ENCODE results near the gene GRIA1. TPM values are rescaled to one million over a fixed set of nuclear protein-coding genes. Genes with fewer than 3 reads are reported as not detected.

The GRIA1 gene
- total RNA-seq, 1 experiment from 2014 or later, result not detected

DNA sequence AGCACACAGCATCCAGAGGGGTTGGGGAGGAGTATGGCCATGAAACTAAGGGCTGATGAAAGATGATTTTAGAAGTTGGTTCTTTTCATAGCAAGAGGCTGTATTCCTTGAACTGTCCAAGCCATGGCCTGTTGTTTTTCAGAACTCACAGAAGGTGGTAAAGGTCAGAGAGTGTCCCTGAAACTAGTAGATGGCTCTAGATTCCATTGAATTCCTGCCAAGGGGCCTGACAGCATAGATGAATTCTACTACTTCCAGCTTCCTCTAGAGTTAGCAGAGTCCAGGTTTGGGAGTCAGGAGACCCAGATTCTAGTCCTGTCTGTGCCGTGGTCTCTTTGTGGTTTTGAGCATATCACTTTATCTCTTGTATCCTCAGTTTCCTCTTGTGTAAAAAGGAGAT lies 101.6 kb downstream of the GRIA1 start:
- H3K36me3 ChIP-seq (ENCODE audit: control insufficient read depth, insufficient read depth, low read length), result no peaks in the 10 kb centered on the region
- POLR2A ChIA-PET, result no interaction called here
- no peak for ATAC-seq

DNA sequence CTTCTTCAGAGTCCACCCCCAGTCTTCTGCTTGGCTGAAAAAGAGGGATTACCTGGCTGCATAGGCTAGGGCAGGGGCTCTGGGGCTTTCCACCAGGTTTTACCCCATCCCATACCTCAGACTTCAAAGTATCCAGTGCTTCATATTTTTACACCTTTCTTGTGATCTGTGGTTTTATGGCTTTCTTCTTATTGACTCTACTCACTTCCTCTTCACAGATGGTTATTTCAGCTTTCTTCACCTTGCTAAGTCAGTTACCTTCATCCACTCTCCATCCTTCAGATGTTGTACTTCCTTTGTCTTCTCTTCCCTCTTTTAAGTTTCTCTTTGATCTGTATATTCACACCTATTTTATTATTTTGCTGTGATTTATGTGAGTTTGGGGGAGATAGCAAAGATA lies 104.3 kb downstream of the GRIA1 start:
- ChIA-PET CTCF (no interaction called here), POLR2A (no interaction called here)
- no peak overlapping the region for H3K4me3 ChIP-seq (ENCODE audit: low read depth in 2 of 2, low read length in 2 of 2)
- no peaks in the 10 kb centered on the region for H3K4me1 ChIP-seq (ENCODE audit: control insufficient read depth, insufficient read depth, low read length)
- H3K9me3 ChIP-seq (ENCODE audit: control insufficient read depth, insufficient read depth, low read depth, low read length), result no peaks in the 10 kb centered on the region
- DNase-seq (ENCODE audit: low read depth, low spot score) (no peak), ATAC-seq (no peak)
- intact Hi-C loops (cut with micrococcal nuclease; ENCODE audit: unreplicated experiment) (no loop called here), in situ Hi-C loops (cut with HindIII; ENCODE audit: low pct_unique_long_range_greater_than_20kb, low sequenced_read_pairs) (no loop called here)
- H3K27me3 ChIP-seq (ENCODE audit: control insufficient read depth, insufficient read depth, low read length), result no peaks in the 10 kb centered on the region
- no peak overlapping the region for H3K27ac ChIP-seq (ENCODE audit: low read length)
- TF ChIP-seq, protein P1, sequence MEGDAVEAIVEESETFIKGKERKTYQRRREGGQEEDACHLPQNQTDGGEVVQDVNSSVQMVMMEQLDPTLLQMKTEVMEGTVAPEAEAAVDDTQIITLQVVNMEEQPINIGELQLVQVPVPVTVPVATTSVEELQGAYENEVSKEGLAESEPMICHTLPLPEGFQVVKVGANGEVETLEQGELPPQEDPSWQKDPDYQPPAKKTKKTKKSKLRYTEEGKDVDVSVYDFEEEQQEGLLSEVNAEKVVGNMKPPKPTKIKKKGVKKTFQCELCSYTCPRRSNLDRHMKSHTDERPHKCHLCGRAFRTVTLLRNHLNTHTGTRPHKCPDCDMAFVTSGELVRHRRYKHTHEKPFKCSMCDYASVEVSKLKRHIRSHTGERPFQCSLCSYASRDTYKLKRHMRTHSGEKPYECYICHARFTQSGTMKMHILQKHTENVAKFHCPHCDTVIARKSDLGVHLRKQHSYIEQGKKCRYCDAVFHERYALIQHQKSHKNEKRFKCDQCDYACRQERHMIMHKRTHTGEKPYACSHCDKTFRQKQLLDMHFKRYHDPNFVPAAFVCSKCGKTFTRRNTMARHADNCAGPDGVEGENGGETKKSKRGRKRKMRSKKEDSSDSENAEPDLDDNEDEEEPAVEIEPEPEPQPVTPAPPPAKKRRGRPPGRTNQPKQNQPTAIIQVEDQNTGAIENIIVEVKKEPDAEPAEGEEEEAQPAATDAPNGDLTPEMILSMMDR (IDR thresholded peaks at IDR 0.05), result no peak
- TF ChIP-seq, protein P2, sequence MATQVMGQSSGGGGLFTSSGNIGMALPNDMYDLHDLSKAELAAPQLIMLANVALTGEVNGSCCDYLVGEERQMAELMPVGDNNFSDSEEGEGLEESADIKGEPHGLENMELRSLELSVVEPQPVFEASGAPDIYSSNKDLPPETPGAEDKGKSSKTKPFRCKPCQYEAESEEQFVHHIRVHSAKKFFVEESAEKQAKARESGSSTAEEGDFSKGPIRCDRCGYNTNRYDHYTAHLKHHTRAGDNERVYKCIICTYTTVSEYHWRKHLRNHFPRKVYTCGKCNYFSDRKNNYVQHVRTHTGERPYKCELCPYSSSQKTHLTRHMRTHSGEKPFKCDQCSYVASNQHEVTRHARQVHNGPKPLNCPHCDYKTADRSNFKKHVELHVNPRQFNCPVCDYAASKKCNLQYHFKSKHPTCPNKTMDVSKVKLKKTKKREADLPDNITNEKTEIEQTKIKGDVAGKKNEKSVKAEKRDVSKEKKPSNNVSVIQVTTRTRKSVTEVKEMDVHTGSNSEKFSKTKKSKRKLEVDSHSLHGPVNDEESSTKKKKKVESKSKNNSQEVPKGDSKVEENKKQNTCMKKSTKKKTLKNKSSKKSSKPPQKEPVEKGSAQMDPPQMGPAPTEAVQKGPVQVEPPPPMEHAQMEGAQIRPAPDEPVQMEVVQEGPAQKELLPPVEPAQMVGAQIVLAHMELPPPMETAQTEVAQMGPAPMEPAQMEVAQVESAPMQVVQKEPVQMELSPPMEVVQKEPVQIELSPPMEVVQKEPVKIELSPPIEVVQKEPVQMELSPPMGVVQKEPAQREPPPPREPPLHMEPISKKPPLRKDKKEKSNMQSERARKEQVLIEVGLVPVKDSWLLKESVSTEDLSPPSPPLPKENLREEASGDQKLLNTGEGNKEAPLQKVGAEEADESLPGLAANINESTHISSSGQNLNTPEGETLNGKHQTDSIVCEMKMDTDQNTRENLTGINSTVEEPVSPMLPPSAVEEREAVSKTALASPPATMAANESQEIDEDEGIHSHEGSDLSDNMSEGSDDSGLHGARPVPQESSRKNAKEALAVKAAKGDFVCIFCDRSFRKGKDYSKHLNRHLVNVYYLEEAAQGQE (IDR thresholded peaks at IDR 0.05; ENCODE audit: insufficient read depth in 1 of 2, low read depth in 2 of 2, low read length in 1 of 2), result no peak
- TF ChIP-seq TCF7L2 (IDR thresholded peaks at IDR 0.05; ENCODE audit: low read depth, low read length) (no peak), POLR2AphosphoS5 (IDR thresholded peaks at IDR 0.05; ENCODE audit: low read depth, low read length) (no peak), SIN3A (IDR thresholded peaks at IDR 0.05; ENCODE audit: borderline replicate concordance, insufficient read depth, low read depth, low read length) (no peak)
- BruUV-seq (replicated peaks), result no TSS peak
- no peaks in the 10 kb centered on the region for H3K36me3 ChIP-seq (ENCODE audit: control insufficient read depth, insufficient read depth, low read length)

More for the DNA sequence above, 101.6 kb downstream of the GRIA1 start:
- no peaks in the 10 kb centered on the region for H3K27me3 ChIP-seq (ENCODE audit: control insufficient read depth, insufficient read depth, low read length)
- DNase-seq (ENCODE audit: low read depth, low spot score), result no peak
- in situ Hi-C loops (cut with HindIII; ENCODE audit: low pct_unique_long_range_greater_than_20kb, low sequenced_read_pairs) (no loop called here), intact Hi-C loops (cut with micrococcal nuclease; ENCODE audit: unreplicated experiment) (no loop called here)
- TF ChIP-seq TCF7L2 (IDR thresholded peaks at IDR 0.05; ENCODE audit: low read depth, low read length) (no peak), POLR2AphosphoS5 (IDR thresholded peaks at IDR 0.05; ENCODE audit: low read depth, low read length) (no peak), SIN3A (IDR thresholded peaks at IDR 0.05; ENCODE audit: borderline replicate concordance, insufficient read depth, low read depth, low read length) (no peak)
- TF ChIP-seq, protein P2 (IDR thresholded peaks at IDR 0.05; ENCODE audit: insufficient read depth in 1 of 2, low read depth in 2 of 2, low read length in 1 of 2), result no peak
- TF ChIP-seq, protein P1 (IDR thresholded peaks at IDR 0.05), result no peak
- no peaks in the 10 kb centered on the region for H3K9me3 ChIP-seq (ENCODE audit: control insufficient read depth, insufficient read depth, low read depth, low read length)
- no peaks in the 10 kb centered on the region for H3K4me1 ChIP-seq (ENCODE audit: control insufficient read depth, insufficient read depth, low read length)
- no TSS peak for BruUV-seq (replicated peaks)
- H3K27ac ChIP-seq (ENCODE audit: low read length), result no peak overlapping the region
- CTCF ChIA-PET, result no interaction called here
- no peak overlapping the region for H3K4me3 ChIP-seq (ENCODE audit: low read depth in 2 of 2, low read length in 2 of 2)
